ENCODE results near the gene NKX6-1. TPM values are rescaled to one million over a fixed set of nuclear protein-coding genes. Genes with fewer than 3 reads are reported as not detected.

The NKX6-1 gene
- polyA plus RNA-seq, 1 donor from 2014 or later: 20.1 TPM

DNA sequence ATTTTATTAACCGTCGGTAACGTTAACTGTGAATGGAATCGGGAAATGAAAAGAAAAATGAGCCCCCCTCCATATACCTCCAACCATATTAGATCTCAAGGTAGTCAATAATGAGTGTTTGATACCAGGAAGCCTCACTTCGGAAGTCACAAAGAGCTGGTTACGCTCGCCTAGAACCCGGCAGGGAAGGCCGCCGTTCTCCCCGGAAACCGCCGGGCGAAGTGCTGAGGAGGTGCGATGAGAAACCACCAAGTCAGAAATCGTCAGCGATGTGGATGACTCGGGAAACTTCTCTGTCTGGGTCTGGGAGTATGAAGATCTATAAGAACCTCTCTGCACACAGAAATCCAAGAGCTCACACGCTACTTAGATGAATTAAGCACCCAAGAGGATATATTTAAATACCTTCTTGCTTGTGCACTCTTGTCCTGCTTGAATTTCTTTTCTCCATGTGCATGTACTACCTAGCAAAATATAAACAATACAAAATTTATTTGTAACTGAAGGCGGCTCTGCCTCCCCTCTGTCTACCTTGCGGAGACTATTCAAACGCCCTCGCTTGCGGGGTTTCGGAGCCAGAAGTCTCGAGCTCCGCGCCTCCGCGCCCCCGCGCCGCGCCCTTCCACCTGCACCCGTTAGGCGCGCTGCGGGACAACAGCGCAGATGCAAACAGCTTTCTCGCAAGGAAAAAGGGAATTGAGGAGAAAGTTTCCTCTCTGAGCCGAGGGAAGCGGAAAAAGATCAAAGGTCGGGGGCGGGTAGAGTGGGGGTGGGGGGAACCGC lies 17.8 kb downstream of the NKX6-1 start:
- Histone ChIP-seq H3K9ac (ENCODE audit: low read length) (no peak overlapping the region), H3K79me2 (replicated peaks; ENCODE audit: insufficient read depth, low read length) (no peaks in the 10 kb centered on the region), H3F3A (ENCODE audit: insufficient read depth, low read length, poor library complexity, severe bottlenecking) (no peaks in the 10 kb centered on the region), H3K27me3 (ENCODE audit: insufficient read depth, low read depth, low read length) (peaks cover 94% of the 10 kb centered on the region), H3K4me3 (ENCODE audit: low read length) (peak overlapping the region; percentile 4), H4K20me1 (ENCODE audit: insufficient read depth) (no peaks in the 10 kb centered on the region), H3K4me2 (ENCODE audit: low read length) (no peak overlapping the region), H2AFZ (ENCODE audit: low read depth, low read length) (no peak overlapping the region), H3K36me3 (ENCODE audit: insufficient read depth, low read length) (no peaks in the 10 kb centered on the region), H3K9me2 (ENCODE audit: insufficient read depth, low read length) (no peaks in the 10 kb centered on the region), H3K9me3 (ENCODE audit: low read length) (peaks cover 11% of the 10 kb centered on the region), H3K27ac (ENCODE audit: low read length) (no peak overlapping the region)
- TF ChIP-seq RAD21 (conservative IDR thresholded peaks at IDR 0.05) (no peak), POLR2AphosphoS5 (IDR thresholded peaks at IDR 0.05) (no peak), EP300 (conservative IDR thresholded peaks at IDR 0.05; ENCODE audit: poor library complexity, severe bottlenecking) (no peak), MXI1 (conservative IDR thresholded peaks at IDR 0.05; ENCODE audit: poor library complexity, severe bottlenecking) (no peak), SMC3 (conservative IDR thresholded peaks at IDR 0.05; ENCODE audit: poor library complexity) (no peak)

DNA sequence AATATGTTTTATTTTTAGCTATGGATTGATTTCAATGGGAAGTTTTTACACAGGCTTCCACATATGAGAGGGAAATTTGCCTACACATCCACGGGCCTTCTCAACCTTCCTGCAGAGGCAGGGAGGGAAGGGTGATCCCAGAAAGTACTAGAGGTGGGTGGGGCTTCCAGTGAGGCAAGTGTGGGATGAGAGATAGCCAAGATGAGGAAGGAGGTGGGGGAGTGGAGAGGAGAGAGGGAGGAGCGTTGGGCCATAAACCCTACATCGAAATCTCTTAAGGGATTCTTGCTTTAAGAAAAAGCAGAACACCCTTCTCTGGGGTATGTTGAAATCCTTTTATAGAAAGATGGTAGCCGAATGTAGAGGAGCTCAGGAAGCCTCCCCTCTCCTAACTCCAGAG lies 19.0 kb downstream of the NKX6-1 start:
- Histone ChIP-seq H3K4me2 (ENCODE audit: low read length) (no peak overlapping the region), H3K9me3 (ENCODE audit: low read length) (peaks cover 11% of the 10 kb centered on the region), H3K9me2 (ENCODE audit: insufficient read depth, low read length) (no peaks in the 10 kb centered on the region), H3K9ac (ENCODE audit: low read length) (no peak overlapping the region), H3K4me3 (ENCODE audit: low read length) (no peak overlapping the region), H3F3A (ENCODE audit: insufficient read depth, low read length, poor library complexity, severe bottlenecking) (no peaks in the 10 kb centered on the region), H2AFZ (ENCODE audit: low read depth, low read length) (no peak overlapping the region), H3K36me3 (ENCODE audit: insufficient read depth, low read length) (no peaks in the 10 kb centered on the region), H3K27ac (ENCODE audit: low read length) (no peak overlapping the region), H3K27me3 (ENCODE audit: insufficient read depth, low read depth, low read length) (peaks cover 88% of the 10 kb centered on the region), H3K79me2 (replicated peaks; ENCODE audit: insufficient read depth, low read length) (no peaks in the 10 kb centered on the region), H4K20me1 (ENCODE audit: insufficient read depth) (no peaks in the 10 kb centered on the region)
- no peak for TF ChIP-seq POLR2AphosphoS5 (IDR thresholded peaks at IDR 0.05)
- TF ChIP-seq, protein P1, sequence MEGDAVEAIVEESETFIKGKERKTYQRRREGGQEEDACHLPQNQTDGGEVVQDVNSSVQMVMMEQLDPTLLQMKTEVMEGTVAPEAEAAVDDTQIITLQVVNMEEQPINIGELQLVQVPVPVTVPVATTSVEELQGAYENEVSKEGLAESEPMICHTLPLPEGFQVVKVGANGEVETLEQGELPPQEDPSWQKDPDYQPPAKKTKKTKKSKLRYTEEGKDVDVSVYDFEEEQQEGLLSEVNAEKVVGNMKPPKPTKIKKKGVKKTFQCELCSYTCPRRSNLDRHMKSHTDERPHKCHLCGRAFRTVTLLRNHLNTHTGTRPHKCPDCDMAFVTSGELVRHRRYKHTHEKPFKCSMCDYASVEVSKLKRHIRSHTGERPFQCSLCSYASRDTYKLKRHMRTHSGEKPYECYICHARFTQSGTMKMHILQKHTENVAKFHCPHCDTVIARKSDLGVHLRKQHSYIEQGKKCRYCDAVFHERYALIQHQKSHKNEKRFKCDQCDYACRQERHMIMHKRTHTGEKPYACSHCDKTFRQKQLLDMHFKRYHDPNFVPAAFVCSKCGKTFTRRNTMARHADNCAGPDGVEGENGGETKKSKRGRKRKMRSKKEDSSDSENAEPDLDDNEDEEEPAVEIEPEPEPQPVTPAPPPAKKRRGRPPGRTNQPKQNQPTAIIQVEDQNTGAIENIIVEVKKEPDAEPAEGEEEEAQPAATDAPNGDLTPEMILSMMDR (IDR thresholded peaks at IDR 0.05; ENCODE audit: poor library complexity, severe bottlenecking): no peak
- TF ChIP-seq EZH2 (IDR thresholded peaks at IDR 0.05; ENCODE audit: borderline replicate concordance, insufficient read depth, low read length, poor library complexity, severe bottlenecking): no peak
- TF ChIP-seq, protein P2, sequence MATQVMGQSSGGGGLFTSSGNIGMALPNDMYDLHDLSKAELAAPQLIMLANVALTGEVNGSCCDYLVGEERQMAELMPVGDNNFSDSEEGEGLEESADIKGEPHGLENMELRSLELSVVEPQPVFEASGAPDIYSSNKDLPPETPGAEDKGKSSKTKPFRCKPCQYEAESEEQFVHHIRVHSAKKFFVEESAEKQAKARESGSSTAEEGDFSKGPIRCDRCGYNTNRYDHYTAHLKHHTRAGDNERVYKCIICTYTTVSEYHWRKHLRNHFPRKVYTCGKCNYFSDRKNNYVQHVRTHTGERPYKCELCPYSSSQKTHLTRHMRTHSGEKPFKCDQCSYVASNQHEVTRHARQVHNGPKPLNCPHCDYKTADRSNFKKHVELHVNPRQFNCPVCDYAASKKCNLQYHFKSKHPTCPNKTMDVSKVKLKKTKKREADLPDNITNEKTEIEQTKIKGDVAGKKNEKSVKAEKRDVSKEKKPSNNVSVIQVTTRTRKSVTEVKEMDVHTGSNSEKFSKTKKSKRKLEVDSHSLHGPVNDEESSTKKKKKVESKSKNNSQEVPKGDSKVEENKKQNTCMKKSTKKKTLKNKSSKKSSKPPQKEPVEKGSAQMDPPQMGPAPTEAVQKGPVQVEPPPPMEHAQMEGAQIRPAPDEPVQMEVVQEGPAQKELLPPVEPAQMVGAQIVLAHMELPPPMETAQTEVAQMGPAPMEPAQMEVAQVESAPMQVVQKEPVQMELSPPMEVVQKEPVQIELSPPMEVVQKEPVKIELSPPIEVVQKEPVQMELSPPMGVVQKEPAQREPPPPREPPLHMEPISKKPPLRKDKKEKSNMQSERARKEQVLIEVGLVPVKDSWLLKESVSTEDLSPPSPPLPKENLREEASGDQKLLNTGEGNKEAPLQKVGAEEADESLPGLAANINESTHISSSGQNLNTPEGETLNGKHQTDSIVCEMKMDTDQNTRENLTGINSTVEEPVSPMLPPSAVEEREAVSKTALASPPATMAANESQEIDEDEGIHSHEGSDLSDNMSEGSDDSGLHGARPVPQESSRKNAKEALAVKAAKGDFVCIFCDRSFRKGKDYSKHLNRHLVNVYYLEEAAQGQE (IDR thresholded peaks at IDR 0.05; ENCODE audit: borderline replicate concordance): no peak
- TF ChIP-seq EP300 (conservative IDR thresholded peaks at IDR 0.05; ENCODE audit: poor library complexity, severe bottlenecking): no peak
- TF ChIP-seq TAF1 (IDR thresholded peaks at IDR 0.05; ENCODE audit: low read depth): no peak
- no peak for TF ChIP-seq SMC3 (conservative IDR thresholded peaks at IDR 0.05; ENCODE audit: poor library complexity)
- no peak for TF ChIP-seq MXI1 (conservative IDR thresholded peaks at IDR 0.05; ENCODE audit: poor library complexity, severe bottlenecking)
